HepG2 (cell line): ENCODE results near the gene ZSCAN31. TPM values are rescaled to one million over a fixed set of nuclear protein-coding genes. Genes with fewer than 3 reads are reported as not detected.

Source experiments
- CAMTA2 ChIP-seq: sonication (generic); formaldehyde crosslinking; IDR thresholded peaks from 2 replicates; pipeline ENCODE4 v1.4.0; 2020; ENCODE audit warnings: mild to moderate bottlenecking, missing genetic modification reagents, borderline replicate concordance
- CC2D1A ChIP-seq: sonication (generic); formaldehyde crosslinking; IDR thresholded peaks from 2 replicates; pipeline ENCODE4 v1.8.1; 2023; ENCODE audit warnings: mild to moderate bottlenecking, missing genetic modification reagents
- CREM ChIP-seq, 2 experiments: sonication (generic) in 1 of 2; formaldehyde crosslinking in 1 of 2; IDR thresholded peaks; 2 replicates each; pipeline versions ENCODE4 v1.4.0 to v1.6.1; 2016 to 2020; ENCODE audit warnings: antibody characterized with exemption in 1 of 2, mild to moderate bottlenecking in 1 of 2, missing genetic modification reagents in 1 of 2
- EED ChIP-seq: sonication (generic); formaldehyde crosslinking; IDR thresholded peaks from 2 replicates; pipeline ENCODE4 v1.5.0; 2020; ENCODE audit warnings: mild to moderate bottlenecking, missing genetic modification reagents
- FOXO1 ChIP-seq: sonication (generic); formaldehyde crosslinking; IDR thresholded peaks from 2 replicates; pipeline ENCODE4 v1.4.0; 2020; ENCODE audit warnings: missing genetic modification reagents
- FOXP1 ChIP-seq, 2 experiments: fragments of 450-650 bp in 1 of 2; IDR thresholded peaks; 2 replicates each; pipeline ENCODE4 v1.6.1; 2017 to 2018; ENCODE audit warnings: antibody characterized with exemption in 1 of 2
- HMG20A ChIP-seq: IDR thresholded peaks from 2 replicates; pipeline ENCODE4 v1.6.1; 2016; ENCODE audit warnings: borderline replicate concordance
- KAT8 ChIP-seq: IDR thresholded peaks from 2 replicates; pipeline ENCODE4 v1.6.1; 2016; ENCODE audit warnings: missing genetic modification reagents, missing compliant biosample characterization
- KMT2A ChIP-seq: sonication (generic); formaldehyde crosslinking; IDR thresholded peaks from 2 replicates; pipeline ENCODE4 v1.4.0; 2020; ENCODE audit warnings: missing genetic modification reagents
- KMT2B ChIP-seq: IDR thresholded peaks from 2 replicates; pipeline ENCODE4 v1.6.1; 2016; ENCODE audit warnings: missing genetic modification reagents, missing compliant biosample characterization
- MXI1 ChIP-seq: IDR thresholded peaks from 3 replicates; pipeline ENCODE4 v1.6.1; 2012; ENCODE audit warnings: low read depth, low read length, inconsistent platforms, borderline replicate concordance
- MYNN ChIP-seq: sonication (generic); formaldehyde crosslinking; IDR thresholded peaks from 2 replicates; pipeline ENCODE4 v1.4.0; 2020; ENCODE audit warnings: mild to moderate bottlenecking, low read depth, missing genetic modification reagents
- NCOA1 ChIP-seq: sonication (generic); formaldehyde crosslinking; IDR thresholded peaks from 2 replicates; pipeline ENCODE4 v1.9.0; 2021; ENCODE audit warnings: missing genetic modification reagents
- NCOR1 ChIP-seq: fragments of 200-600 bp; sonication (generic); IDR thresholded peaks from 2 replicates; pipeline ENCODE4 v1.7.0; 2017; ENCODE audit warnings: antibody characterized with exemption, low read length, borderline replicate concordance
- NFE2 ChIP-seq: sonication (generic); formaldehyde crosslinking; IDR thresholded peaks from 2 replicates; pipeline ENCODE4 v1.4.0; 2020; ENCODE audit warnings: missing genetic modification reagents
- PHF21A ChIP-seq: sonication (generic); formaldehyde crosslinking; IDR thresholded peaks from 2 replicates; pipeline ENCODE4 v1.5.0; 2020; ENCODE audit warnings: mild to moderate bottlenecking, missing genetic modification reagents
- RAD21 ChIP-seq: fragments of 450-650 bp; formaldehyde crosslinking; IDR thresholded peaks from 2 replicates; pipeline ENCODE4 v1.5.0; 2020; ENCODE audit warnings: mild to moderate bottlenecking
- RFX5 ChIP-seq: IDR thresholded peaks from 2 replicates; pipeline ENCODE4 v1.6.1; 2011; ENCODE audit warnings: low read depth, low read length, improper control_type of control experiment
- TEAD3 ChIP-seq: optimal IDR thresholded peaks from 2 replicates; pipeline ENCODE3; 2016; ENCODE audit warnings: borderline replicate concordance
- ZFP37 ChIP-seq: sonication (generic); formaldehyde crosslinking; IDR thresholded peaks from 2 replicates; pipeline ENCODE4 v1.4.0; 2020; ENCODE audit warnings: missing genetic modification reagents, borderline replicate concordance
- ZFX ChIP-seq: sonication (generic); formaldehyde crosslinking; IDR thresholded peaks from 2 replicates; pipeline ENCODE4 v1.4.0; 2020; ENCODE audit warnings: mild to moderate bottlenecking, low read depth, missing genetic modification reagents, moderate library complexity
- ZNF12 ChIP-seq: sonication (generic); formaldehyde crosslinking; IDR thresholded peaks from 2 replicates; pipeline ENCODE4 v1.5.0; 2020; ENCODE audit warnings: missing genetic modification reagents
- ZNF138 ChIP-seq: sonication (generic); formaldehyde crosslinking; IDR thresholded peaks from 2 replicates; pipeline ENCODE4 v1.5.0; 2020; ENCODE audit warnings: mild to moderate bottlenecking, low read depth, missing genetic modification reagents
- ZNF343 ChIP-seq: sonication (generic); formaldehyde crosslinking; IDR thresholded peaks from 2 replicates; pipeline ENCODE4 v1.4.0; 2020; ENCODE audit warnings: mild to moderate bottlenecking, missing genetic modification reagents
- ZNF367 ChIP-seq: sonication (generic); formaldehyde crosslinking; IDR thresholded peaks from 2 replicates; pipeline ENCODE4 v1.4.0; 2020; ENCODE audit warnings: missing genetic modification reagents, borderline replicate concordance
- ZNF468 ChIP-seq: sonication (generic); formaldehyde crosslinking; IDR thresholded peaks from 2 replicates; pipeline ENCODE4 v1.8.0; 2022; ENCODE audit warnings: mild to moderate bottlenecking, moderate library complexity, missing genetic modification reagents
- ZNF510 ChIP-seq: sonication (generic); formaldehyde crosslinking; IDR thresholded peaks from 2 replicates; pipeline ENCODE4 v1.4.0; 2020; ENCODE audit warnings: low read depth, mild to moderate bottlenecking, missing genetic modification reagents
- polyA plus RNA-seq, 8 experiments: library from polyadenylated mRNA; depleted of rRNA in 3 of 8; stranded (reverse) in 7 of 8; unstranded in 1 of 8; fragments of >200 nt; fragmentation: Illumina TruSeq in 4 of 8; extraction: Trizol in 4 of 8; gene quantifications; 2 replicates each; pipeline versions ENCODE4 v1.2.1 to v1.2.3, GENCODE V29; 2011 to 2016; ENCODE audit warnings: low read depth in 4 of 8, missing spikeins in 1 of 8, mixed read lengths in 1 of 8; ENCODE audit not compliant: insufficient read depth in 1 of 8
- total RNA-seq, 5 experiments: library from RNA; depleted of rRNA; stranded (reverse); fragments of >200 nt; fragmentation: Illumina TruSeq; extraction: Trizol; gene quantifications; 2 replicates each; pipeline ENCODE4 v1.2.3, GENCODE V29; 2016; ENCODE audit warnings: low read depth in 1 of 5
- TF ChIP-seq, protein P1 (sequence below): sonication (generic); formaldehyde crosslinking; IDR thresholded peaks from 2 replicates; pipeline ENCODE4 v1.9.0; 2021; ENCODE audit warnings: missing genetic modification reagents, mild to moderate bottlenecking, borderline replicate concordance
- TF ChIP-seq, protein P2 (sequence below): IDR thresholded peaks from 2 replicates; pipeline ENCODE4 v1.6.1; 2018; ENCODE audit warnings: missing genetic modification reagents
- TF ChIP-seq, protein P3 (sequence below): IDR thresholded peaks from 2 replicates; pipeline ENCODE4 v1.6.1; 2016; ENCODE audit warnings: mild to moderate bottlenecking, missing biosample characterization, missing genetic modification reagents

Gene ZSCAN31
- total and polyA plus RNA-seq, 2 of the 13 experiments (the other 11 are each of a cell fraction or from before 2014, with no cell fraction given) = 5.3 to 6.2 TPM

DNA sequence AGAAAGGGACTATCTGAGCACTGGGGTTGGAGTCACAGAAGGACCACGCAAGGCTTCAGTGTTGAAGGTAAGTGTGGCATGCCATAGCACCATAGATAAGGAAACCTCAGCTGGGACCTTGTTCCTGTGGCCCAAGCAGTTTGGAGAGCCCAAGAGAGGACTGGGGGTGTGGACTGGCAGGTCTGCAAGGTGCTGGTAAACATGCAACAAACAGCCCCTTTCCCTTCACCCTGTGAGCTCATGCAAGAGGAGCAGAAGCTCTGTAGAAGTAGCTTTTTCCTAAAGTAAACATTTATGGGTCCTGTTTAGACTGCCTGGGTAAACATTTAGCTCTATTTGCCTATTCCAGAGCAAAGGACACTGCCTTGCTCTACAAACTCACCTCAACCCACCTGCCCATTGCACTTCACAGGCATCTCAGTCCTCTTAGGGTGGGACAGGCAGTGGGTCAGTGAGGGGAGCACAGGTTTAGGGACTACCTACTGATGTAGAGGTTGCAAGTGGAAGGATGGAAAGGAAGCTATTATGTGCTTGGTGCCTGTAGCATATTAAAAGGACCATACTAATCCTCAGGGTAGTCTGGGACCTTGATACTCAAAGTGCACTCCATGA is 12.0 kb downstream of the ZSCAN31 start (continued):
- TF ChIP-seq MYNN (no peak), CAMTA2 (CRISPR knock-in tag) (no peak), NCOR1 (0 out of 2 replicates have a peak, but pooled peaks have one; percentile 33), NCOA1 (CRISPR knock-in tag) (0 out of 2 replicates have a peak, but pooled peaks have one; percentile 49), NFE2 (CRISPR knock-in tag) (no peak), ZNF12 (CRISPR knock-in tag) (peak; percentile 64), CC2D1A (no peak), ZFX (CRISPR knock-in tag) (peak; percentile 27; the same call in 1 of the 2 replicates), EED (CRISPR knock-in tag) (peak; percentile 47; the same call in 1 of the 2 replicates), KMT2A (CRISPR knock-in tag) (no peak; the same call in 1 of the 2 replicates), ZNF468 (CRISPR knock-in tag) (no peak), PHF21A (CRISPR knock-in tag) (peak; percentile 86), CREM (IDR thresholded peaks at IDR 0.05) (peak; percentile 36; the same call in 1 of the 2 replicates), CREM (CRISPR knock-in tag; IDR thresholded peaks at IDR 0.05) (no peak), KAT8 (CRISPR knock-in tag) (peak; percentile 68), TEAD3 (CRISPR knock-in tag) (peak; percentile 72), ZNF367 (no peak), ZNF510 (peak; percentile 78; the same call in 1 of the 2 replicates), RAD21 (CRISPR knock-in tag) (no peak), ZFP37 (peak; percentile 15; the same call in 1 of the 2 replicates), HMG20A (peak; percentile 68), KMT2B (CRISPR knock-in tag) (peak; percentile 57; the same call in 1 of the 2 replicates), FOXP1 (IDR thresholded peaks at IDR 0.05) (peak; percentile 61; the same call in 1 of the 2 replicates), FOXP1 (CRISPR knock-in tag; IDR thresholded peaks at IDR 0.05) (peak; percentile 96), ZNF343 (CRISPR knock-in tag) (0 out of 2 replicates have a peak, but pooled peaks have one; percentile 51), FOXO1 (peak; percentile 87), MXI1 (no peak), RFX5 (no peak), ZNF138 (0 out of 2 replicates have a peak, but pooled peaks have one; percentile 43)
- TF ChIP-seq, protein P1, sequence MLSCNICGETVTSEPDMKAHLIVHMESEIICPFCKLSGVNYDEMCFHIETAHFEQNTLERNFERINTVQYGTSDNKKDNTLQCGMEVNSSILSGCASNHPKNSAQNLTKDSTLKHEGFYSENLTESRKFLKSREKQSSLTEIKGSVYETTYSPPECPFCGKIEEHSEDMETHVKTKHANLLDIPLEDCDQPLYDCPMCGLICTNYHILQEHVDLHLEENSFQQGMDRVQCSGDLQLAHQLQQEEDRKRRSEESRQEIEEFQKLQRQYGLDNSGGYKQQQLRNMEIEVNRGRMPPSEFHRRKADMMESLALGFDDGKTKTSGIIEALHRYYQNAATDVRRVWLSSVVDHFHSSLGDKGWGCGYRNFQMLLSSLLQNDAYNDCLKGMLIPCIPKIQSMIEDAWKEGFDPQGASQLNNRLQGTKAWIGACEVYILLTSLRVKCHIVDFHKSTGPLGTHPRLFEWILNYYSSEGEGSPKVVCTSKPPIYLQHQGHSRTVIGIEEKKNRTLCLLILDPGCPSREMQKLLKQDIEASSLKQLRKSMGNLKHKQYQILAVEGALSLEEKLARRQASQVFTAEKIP (CRISPR knock-in tag) = no peak
- TF ChIP-seq, protein P2, sequence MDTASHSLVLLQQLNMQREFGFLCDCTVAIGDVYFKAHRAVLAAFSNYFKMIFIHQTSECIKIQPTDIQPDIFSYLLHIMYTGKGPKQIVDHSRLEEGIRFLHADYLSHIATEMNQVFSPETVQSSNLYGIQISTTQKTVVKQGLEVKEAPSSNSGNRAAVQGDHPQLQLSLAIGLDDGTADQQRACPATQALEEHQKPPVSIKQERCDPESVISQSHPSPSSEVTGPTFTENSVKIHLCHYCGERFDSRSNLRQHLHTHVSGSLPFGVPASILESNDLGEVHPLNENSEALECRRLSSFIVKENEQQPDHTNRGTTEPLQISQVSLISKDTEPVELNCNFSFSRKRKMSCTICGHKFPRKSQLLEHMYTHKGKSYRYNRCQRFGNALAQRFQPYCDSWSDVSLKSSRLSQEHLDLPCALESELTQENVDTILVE (CRISPR knock-in tag) = no peak
- TF ChIP-seq, protein P3, sequence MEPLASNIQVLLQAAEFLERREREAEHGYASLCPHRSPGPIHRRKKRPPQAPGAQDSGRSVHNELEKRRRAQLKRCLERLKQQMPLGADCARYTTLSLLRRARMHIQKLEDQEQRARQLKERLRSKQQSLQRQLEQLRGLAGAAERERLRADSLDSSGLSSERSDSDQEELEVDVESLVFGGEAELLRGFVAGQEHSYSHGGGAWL (CRISPR knock-in tag) = no peak
